GM19455 (cell line): ENCODE data around the gene TLX1.

Experiments
- ATAC-seq: cut with Tn5 transposase; IDR thresholded peaks from one replicate; pipeline ENCODE4 v1.9.1; 2021; ENCODE audit not compliant: unreplicated experiment

The TLX1 gene

GRCh38 chr10:101111547-101111946, 19.6 kb upstream of the TLX1 start:
- no peak for ATAC-seq

DNA sequence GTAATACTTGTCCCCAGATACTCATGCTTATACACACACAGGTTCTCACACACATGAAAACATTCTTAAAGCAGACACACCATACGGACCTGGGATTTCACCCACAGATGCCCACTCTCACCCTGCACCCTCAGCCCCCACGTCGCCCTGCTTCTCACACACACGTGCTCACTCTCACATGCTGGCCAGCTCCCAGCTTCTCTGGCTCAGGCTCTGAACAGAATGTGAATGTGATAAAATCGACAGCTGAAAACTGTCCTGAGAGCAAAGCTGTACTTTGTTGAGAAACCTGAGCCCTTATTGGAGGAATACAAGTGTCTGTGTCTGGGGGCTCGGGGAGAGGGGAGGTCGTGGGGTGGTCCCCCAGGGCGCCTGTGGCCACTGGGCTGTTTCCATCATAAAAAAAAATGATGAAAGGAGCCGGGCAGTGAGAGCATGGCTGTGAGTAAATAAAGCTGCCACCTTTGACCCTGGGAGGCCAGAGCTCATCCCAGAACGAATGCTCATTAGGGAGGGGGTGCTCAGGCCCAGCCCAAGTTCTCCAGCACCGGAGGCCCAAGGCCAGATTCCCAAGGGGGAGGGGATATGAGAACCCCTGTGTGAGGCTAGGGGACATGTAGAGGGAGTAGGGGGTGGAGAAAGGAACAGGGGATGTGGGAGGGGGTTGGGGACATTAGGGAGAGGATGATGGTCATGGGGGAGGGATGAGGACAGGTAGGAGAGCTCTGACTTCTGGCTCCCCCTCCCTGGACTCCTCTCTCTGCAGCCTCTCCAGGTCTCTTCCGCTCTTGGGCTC, 18.1 kb upstream of the TLX1 start:
- no peak for ATAC-seq

DNA sequence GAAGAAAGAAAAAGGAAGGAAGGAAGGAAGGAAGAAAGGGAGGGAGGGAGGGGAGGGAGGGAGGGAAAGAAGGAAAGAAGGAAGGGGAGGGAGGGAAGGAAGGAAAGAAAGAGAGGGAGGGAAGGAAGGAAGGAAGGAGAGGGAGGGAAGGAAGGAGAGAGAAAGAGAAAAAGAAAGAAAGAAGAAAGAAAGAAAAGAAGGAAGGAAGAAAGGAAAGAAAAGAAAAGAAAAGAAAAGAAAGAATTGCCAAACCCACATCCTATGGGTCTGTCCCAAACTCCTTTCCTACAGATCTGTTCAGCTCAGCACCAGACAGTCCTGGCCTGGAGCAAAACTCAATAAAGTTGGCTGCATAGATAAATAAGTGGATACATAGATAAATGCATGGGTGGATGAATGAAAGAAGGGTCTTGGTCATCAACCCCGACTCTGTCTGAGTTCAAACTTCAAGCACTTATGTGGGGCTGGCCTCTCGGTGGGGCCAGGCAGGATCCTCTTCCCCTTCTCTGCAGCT, 17.2 kb upstream of the TLX1 start:
- no peak for ATAC-seq

DNA sequence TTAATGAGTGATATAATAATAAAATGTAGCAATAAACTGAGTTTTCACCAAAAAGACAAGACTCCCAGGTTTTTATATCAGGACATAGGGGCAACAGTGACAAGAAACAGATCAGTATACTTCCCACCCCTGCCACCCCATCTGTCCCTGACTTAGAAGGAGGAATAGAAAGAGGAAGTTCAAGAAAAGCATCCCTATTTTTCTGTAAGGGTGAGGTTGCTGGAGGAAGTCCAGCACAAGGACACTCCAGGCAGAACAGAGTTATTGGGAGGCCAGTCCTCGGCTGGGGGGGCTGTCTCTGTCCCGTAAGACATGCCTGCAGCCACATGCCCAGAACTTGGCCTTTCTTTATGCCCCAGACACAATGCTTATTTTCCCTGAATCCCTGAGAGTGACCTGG, 16.5 kb upstream of the TLX1 start:
- no peak for ATAC-seq

GRCh38 chr10:101116754-101117153, 14.3 kb upstream of the TLX1 start:
- ATAC-seq, result no peak

DNA sequence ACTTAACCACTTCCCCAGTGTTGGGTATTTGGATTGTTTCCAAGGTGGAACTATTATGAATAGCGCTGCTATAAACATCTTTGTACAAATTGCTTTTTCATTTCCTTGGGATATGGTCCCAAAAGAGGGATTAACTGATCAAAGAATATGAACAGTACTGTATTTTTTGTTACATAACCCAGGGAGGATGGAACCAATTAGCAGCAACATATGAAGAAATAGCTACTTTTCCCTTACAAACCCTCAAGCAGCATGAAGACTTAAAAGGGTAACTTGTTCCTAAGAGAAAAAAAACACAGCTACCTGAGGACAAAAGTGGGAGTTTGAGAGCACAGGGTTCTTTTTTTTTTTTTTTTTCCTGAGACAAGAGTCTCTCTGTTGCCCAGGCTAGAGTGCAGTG, 13.1 kb upstream of the TLX1 start:
- no peak for ATAC-seq

- ATAC-seq, result no peak
Observed at GRCh38 chr10:101120520-101120883, 10.6 kb upstream of the TLX1 start.

GRCh38 chr10:101120884-101121653, 10.0 kb upstream of the TLX1 start:
- ATAC-seq, result no peak

- ATAC-seq, result no peak
Observed at GRCh38 chr10:101121654-101122031, 9.5 kb upstream of the TLX1 start.

DNA sequence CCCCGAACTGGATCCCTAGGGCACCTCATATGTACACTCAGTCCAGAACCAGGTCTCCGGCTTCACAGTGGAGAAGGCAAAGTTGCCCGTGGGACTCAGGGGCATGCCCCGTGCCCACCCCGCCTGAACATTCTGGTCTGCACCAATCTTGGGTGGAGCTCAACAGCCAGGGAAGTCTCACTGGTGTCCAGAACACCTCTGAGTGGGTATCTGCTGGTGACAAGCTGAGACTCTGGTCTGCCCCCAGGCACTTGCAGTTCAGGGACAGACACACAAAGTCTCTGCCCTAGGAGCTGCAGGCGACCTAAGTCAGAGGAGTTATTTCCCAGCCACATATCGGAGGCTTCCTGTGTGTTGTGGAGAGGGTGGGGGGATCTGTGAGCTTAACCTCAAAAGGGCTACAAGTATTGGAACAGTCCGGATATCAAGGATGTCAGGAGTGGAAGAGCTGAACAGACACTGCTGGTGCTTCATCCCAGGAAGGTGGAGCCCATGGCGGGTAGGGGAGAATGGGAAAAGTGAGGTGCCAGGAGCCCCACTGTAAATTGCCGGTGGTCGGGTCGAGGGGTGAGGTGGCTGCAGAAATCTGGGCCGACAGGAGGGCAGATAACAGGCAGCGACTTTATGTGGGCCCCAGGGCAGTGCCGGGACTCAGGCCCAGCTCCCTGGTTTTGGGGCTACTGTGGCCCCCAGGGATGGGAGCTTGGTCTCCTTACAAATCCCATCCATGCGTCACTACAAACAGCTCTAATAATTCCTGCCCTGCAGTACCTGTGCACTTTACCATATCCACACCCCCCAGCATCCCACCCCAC, 8.6 kb upstream of the TLX1 start:
- no peak for ATAC-seq

- no peak for ATAC-seq
Observed at GRCh38 chr10:101123085-101123814, 7.8 kb upstream of the TLX1 start.

GRCh38 chr10:101123815-101124617, 7.1 kb upstream of the TLX1 start:
- ATAC-seq, result no peak

- ATAC-seq, result no peak
Observed at GRCh38 chr10:101124933-101125332, 6.2 kb upstream of the TLX1 start.

DNA sequence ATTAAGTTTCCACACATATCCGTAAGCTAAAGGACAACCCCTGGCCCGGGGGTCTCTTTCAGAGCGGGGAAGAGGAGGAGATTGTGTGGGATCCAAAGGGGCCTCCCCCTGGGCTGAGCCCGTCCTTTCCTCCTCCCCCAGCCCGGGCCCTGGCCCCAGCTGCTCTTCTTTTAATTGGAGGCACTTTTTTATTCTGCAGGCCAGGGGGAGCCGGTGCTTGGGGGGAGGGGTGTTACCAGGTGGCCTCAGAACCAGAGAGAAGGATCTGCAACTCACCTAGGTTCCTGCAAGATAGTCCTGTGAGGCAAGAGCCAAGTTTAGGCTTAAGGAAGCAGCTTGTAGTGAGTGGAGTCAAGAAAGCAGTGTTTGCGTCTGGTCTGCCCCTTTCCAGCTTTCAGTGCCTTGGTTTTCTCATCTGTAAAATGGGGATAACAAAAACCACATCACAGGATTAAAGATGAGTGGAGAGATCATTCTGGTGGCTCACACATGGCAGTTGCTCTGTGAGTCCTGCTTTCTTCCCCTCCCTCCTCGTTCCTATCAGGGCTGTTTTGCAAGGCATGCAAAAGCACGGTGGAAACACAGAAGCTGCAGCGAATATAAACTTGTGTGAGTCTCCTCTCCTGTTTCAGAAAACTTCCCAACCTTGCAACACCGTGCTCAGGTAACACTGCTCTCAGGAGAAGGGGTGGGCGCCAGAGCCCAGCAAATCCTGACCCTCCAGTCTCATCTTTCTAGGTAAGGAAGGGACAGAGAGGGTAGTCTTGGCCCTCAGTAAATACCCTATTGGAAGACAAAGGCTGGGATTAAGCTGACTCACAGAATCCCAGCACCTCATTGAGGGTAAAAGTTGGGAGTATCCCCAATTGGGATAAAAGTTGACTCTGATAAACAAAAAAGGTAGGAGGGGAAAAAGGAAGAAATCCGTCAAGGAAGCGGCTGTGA, 4.1 kb upstream of the TLX1 start:
- no peak for ATAC-seq

DNA sequence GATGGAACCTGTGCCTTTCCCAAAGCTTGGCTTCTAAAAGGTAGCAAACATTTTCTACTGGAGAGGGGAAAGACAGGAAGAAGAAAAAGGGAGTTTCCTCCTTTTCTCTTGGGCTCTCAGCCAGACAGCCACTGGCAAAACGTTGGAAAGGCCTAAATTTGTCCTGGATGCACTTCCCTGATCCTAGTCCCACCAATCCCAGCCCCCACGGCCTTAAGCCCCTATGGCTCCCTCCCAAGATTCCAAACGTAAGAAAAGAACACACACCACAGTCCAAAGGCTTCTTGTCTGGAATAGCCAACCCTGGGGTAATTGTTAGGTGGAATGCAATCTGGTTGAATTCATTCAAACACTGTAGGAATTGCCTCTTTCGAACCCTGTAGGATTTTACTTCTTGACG, 959 bp upstream of the TLX1 start:
- no peak for ATAC-seq

GRCh38 chr10:101131962-101132635, 999 bp downstream of the TLX1 start:
- ATAC-seq, result no peak

GRCh38 chr10:101132636-101133473, 1.8 kb downstream of the TLX1 start:
- no peak for ATAC-seq
